K562 (cell line): ENCODE measurements around the gene CCDC136. TPM values are rescaled to one million over a fixed set of nuclear protein-coding genes. Genes with fewer than 3 reads are reported as not detected.

ENCODE experiments used
- CBFA2T3 ChIP-seq: fragments of 450-650 bp; IDR thresholded peaks from 2 replicates; pipeline ENCODE4 v1.6.1; 2017
- CSDE1 ChIP-seq, 2 experiments: fragments of 450-650 bp; IDR thresholded peaks; 2 replicates each; pipeline ENCODE4 v1.6.1; 2016; ENCODE audit warnings: mild to moderate bottlenecking in 1 of 2
- ELF1 ChIP-seq: fragments of 200-800 bp; sonication (Bioruptor generic); IDR thresholded peaks from 2 replicates; pipeline ENCODE4 v1.6.1; 2016; ENCODE audit warnings: missing genetic modification characterization, missing compliant biosample characterization
- EZH2 ChIP-seq: IDR thresholded peaks from 2 replicates; pipeline ENCODE4 v1.6.1; 2012; ENCODE audit warnings: low read depth, mild to moderate bottlenecking, inconsistent platforms, low read length, borderline replicate concordance
- GTF2E2 ChIP-seq: fragments of 200-800 bp; sonication (Bioruptor generic); IDR thresholded peaks from 2 replicates; pipeline ENCODE4 v1.6.1; 2016; ENCODE audit warnings: missing genetic modification characterization, missing compliant biosample characterization
- KAT8 ChIP-seq: fragments of 450-650 bp; IDR thresholded peaks from 2 replicates; pipeline ENCODE4 v1.6.1; 2016; ENCODE audit warnings: low read depth, mild to moderate bottlenecking
- LCOR ChIP-seq: sonication (generic); formaldehyde crosslinking; IDR thresholded peaks from 2 replicates; pipeline ENCODE4 v1.8.0; 2022; ENCODE audit warnings: mild to moderate bottlenecking, missing genetic modification reagents
- MYC ChIP-seq, 2 experiments: fragments of 250-450 bp in 1 of 2; sonication (Bioruptor Pico) in 1 of 2; IDR thresholded peaks; 2 replicates each; pipeline versions ENCODE4 v1.5.1 to v1.6.1; 2012 to 2021; ENCODE audit warnings: low read depth in 2 of 2, borderline replicate concordance in 1 of 2, improper control_type of control experiment in 1 of 2, low read length in 1 of 2, mild to moderate bottlenecking in 1 of 2, moderate library complexity in 1 of 2
- PHF20 ChIP-seq: fragments of 450-650 bp; IDR thresholded peaks from 2 replicates; pipeline ENCODE4 v1.6.1; 2018; ENCODE audit not compliant: partially characterized antibody
- PHF21A ChIP-seq: fragments of 450-650 bp; IDR thresholded peaks from 2 replicates; pipeline ENCODE4 v1.6.1; 2017; ENCODE audit warnings: low read depth, borderline replicate concordance
- POLR2AphosphoS2 ChIP-seq: IDR thresholded peaks from 2 replicates; pipeline ENCODE4 v1.6.1; 2012; ENCODE audit warnings: low read length, improper control_type of control experiment
- POLR3G ChIP-seq: IDR thresholded peaks from 2 replicates; pipeline ENCODE4 v1.6.1; 2011; ENCODE audit not compliant: insufficient read length, insufficient replicate concordance; ENCODE audit errors: extremely low read depth
- RBM17 ChIP-seq: fragments of 200-400 bp; formaldehyde crosslinking; IDR thresholded peaks from 2 replicates; pipeline ENCODE4 v1.6.1; 2017; ENCODE audit warnings: low read depth, mild to moderate bottlenecking, low read length, borderline replicate concordance
- SMARCA4 ChIP-seq: fragments of 450-650 bp; IDR thresholded peaks from 2 replicates; pipeline ENCODE4 v1.6.1; 2016
- SNIP1 ChIP-seq: fragments of 450-650 bp; IDR thresholded peaks from 2 replicates; pipeline ENCODE4 v1.7.1; 2017; ENCODE audit warnings: low read depth, mild to moderate bottlenecking
- SREBF2 ChIP-seq: sonication (generic); formaldehyde crosslinking; IDR thresholded peaks from 2 replicates; pipeline ENCODE4 v1.4.0; 2020; ENCODE audit warnings: mild to moderate bottlenecking, missing genetic modification reagents
- SRSF7 ChIP-seq: fragments of 200-400 bp; formaldehyde crosslinking; optimal IDR thresholded peaks from 2 replicates; pipeline ENCODE3; 2017; ENCODE audit warnings: mild to moderate bottlenecking, low read depth, low read length
- TEAD2 ChIP-seq: fragments of 450-650 bp; IDR thresholded peaks from 2 replicates; pipeline ENCODE4 v1.6.1; 2016; ENCODE audit warnings: missing genetic modification characterization, control low read depth, missing compliant biosample characterization
- THRAP3 ChIP-seq: fragments of 450-650 bp; IDR thresholded peaks from 2 replicates; pipeline ENCODE4 v1.6.1; 2016; ENCODE audit warnings: mild to moderate bottlenecking, inconsistent platforms, borderline replicate concordance
- WHSC1 ChIP-seq: IDR thresholded peaks from one replicate; pipeline ENCODE4 v1.6.1; 2012; ENCODE audit warnings: low read length, control low read depth, inconsistent platforms
- XRCC3 ChIP-seq: fragments of 450-650 bp; IDR thresholded peaks from 2 replicates; pipeline ENCODE4 v1.6.1; 2017; ENCODE audit warnings: mild to moderate bottlenecking, moderate library complexity
- XRCC4 ChIP-seq: IDR thresholded peaks from one replicate; pipeline ENCODE4 v1.6.1; 2011; ENCODE audit not compliant: insufficient read depth, insufficient read length; ENCODE audit errors: extremely low read depth
- ZBTB26 ChIP-seq: fragments of 450-650 bp; formaldehyde crosslinking; IDR thresholded peaks from 2 replicates; pipeline ENCODE4 v1.4.0; 2022; ENCODE audit warnings: missing genetic modification characterization
- ZNF507 ChIP-seq: conservative IDR thresholded peaks from 2 replicates; pipeline ENCODE4 v1.6.1; 2017; ENCODE audit warnings: missing genetic modification characterization, missing compliant biosample characterization
- ZNF589 ChIP-seq: fragments of 200-800 bp; sonication (Bioruptor generic); IDR thresholded peaks from 2 replicates; pipeline ENCODE4 v1.6.1; 2016; ENCODE audit warnings: low read depth, missing genetic modification characterization, missing compliant biosample characterization
- polyA plus RNA-seq, 8 experiments: library from polyadenylated mRNA; depleted of rRNA in 4 of 8; stranded (reverse) in 5 of 8; unstranded in 3 of 8; fragments of >200 nt; fragmentation: Nextera tagmentation in 2 of 8; fragmentation: Illumina TruSeq in 1 of 8; extraction: Ambion mirVana in 2 of 8; extraction: Trizol in 1 of 8; gene quantifications; 2 replicates each; pipeline versions ENCODE4 v1.2.1 to v1.2.3, GENCODE V29; 2011 to 2014; ENCODE audit warnings: inconsistent platforms in 1 of 8, missing spikeins in 1 of 8
- total RNA-seq, 7 experiments: library from RNA; depleted of rRNA in 6 of 7; stranded (reverse); fragments of >200 nt in 6 of 7; fragmentation: Illumina TruSeq in 2 of 7; extraction: Trizol in 2 of 7; gene quantifications; 2 replicates each; pipeline versions ENCODE4 v1.2.1 to v1.2.3, GENCODE V29; 2011 to 2021; ENCODE audit warnings: low replicate concordance in 1 of 7
- TF ChIP-seq, protein P1 (sequence below): fragments of 450-650 bp; conservative IDR thresholded peaks from 2 replicates; pipeline ENCODE4 v1.6.1; 2016; ENCODE audit warnings: missing genetic modification characterization, low read depth, mild to moderate bottlenecking, missing compliant biosample characterization, moderate library complexity
- TF ChIP-seq, protein P2 (sequence below): IDR thresholded peaks from 3 replicates; pipeline ENCODE4 v1.6.1; 2011; ENCODE audit warnings: borderline replicate concordance, mild to moderate bottlenecking; ENCODE audit not compliant: insufficient read length, insufficient read depth

The CCDC136 gene
- total and polyA plus RNA-seq, 9 of the 15 experiments (the other 6 are each of a cell fraction or from before 2014, with no cell fraction given), result 2.4 to 40.8 (median 26.5) TPM

DNA sequence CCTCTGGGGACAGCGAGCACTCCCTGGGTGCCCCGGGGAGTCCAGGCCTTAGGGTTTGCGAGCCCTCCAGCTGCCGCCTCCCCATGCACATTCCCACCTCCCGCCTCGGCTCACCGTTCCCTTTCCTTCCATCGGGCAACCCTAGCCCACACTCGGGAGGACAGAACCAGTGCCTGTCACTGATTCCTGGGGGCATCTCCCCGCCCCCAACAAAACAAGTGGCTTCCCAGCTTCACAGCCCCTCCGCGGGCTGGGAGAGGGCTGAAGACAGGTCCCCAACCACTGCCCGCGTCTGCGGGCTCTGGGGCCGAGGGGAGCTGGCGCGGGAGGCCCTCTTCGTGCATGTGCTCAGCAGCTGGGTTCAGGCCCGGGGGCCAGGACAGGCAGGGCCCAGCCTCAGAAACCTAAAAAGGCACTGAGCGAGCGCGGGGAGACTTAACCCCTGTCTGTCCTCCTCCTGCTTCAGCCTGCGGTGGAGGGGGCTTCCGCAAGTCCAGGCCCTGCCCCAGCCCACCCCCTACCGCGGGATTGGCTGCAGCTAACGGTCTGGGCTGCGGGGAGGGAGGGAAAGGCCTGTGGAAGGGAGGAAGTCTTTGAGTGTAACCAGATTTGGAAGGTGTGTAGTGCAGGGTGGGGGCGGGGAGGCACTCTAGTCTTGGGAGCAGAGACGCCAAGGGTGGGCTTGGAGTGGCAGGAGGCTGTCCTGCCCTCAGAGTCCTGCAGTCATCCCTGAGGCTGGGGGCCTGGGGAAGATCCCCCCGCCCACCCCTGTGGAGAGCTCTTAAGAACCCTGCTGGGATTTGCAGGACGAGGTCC, 39.6 kb downstream of the CCDC136 start (continued):
- TF ChIP-seq LCOR, result peak; percentile 67; the same call in 1 of the 2 replicates
- no peak for TF ChIP-seq POLR3G
- TF ChIP-seq WHSC1, result no peak
- TF ChIP-seq PHF20, result peak; percentile 54
- TF ChIP-seq SREBF2, result 0 out of 2 replicates have a peak, but pooled peaks have one; percentile 66
- TF ChIP-seq CBFA2T3, result 0 out of 2 replicates have a peak, but pooled peaks have one; percentile 7
- TF ChIP-seq PHF21A, result peak; percentile 95
- TF ChIP-seq EZH2, result no peak
- TF ChIP-seq THRAP3, result no peak
- TF ChIP-seq KAT8, result no peak
- TF ChIP-seq, protein P1, sequence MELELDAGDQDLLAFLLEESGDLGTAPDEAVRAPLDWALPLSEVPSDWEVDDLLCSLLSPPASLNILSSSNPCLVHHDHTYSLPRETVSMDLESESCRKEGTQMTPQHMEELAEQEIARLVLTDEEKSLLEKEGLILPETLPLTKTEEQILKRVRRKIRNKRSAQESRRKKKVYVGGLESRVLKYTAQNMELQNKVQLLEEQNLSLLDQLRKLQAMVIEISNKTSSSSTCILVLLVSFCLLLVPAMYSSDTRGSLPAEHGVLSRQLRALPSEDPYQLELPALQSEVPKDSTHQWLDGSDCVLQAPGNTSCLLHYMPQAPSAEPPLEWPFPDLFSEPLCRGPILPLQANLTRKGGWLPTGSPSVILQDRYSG, result 0 out of 2 replicates have a peak, but pooled peaks have one; percentile 20
- TF ChIP-seq, protein P2, sequence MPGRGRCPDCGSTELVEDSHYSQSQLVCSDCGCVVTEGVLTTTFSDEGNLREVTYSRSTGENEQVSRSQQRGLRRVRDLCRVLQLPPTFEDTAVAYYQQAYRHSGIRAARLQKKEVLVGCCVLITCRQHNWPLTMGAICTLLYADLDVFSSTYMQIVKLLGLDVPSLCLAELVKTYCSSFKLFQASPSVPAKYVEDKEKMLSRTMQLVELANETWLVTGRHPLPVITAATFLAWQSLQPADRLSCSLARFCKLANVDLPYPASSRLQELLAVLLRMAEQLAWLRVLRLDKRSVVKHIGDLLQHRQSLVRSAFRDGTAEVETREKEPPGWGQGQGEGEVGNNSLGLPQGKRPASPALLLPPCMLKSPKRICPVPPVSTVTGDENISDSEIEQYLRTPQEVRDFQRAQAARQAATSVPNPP, result no peak
- TF ChIP-seq RBM17, result no peak
- peak; percentile 74 for TF ChIP-seq GTF2E2 (tag)
- no peak for TF ChIP-seq SRSF7
- TF ChIP-seq SMARCA4, result no peak
- no peak for TF ChIP-seq ZNF507 (tag)
- TF ChIP-seq ZNF589 (CRISPR knock-in tag), result peak; percentile 87
- TF ChIP-seq TEAD2 (tag), result no peak
- no peak for TF ChIP-seq CSDE1 (IDR thresholded peaks at IDR 0.05)
- TF ChIP-seq XRCC4, result no peak
- TF ChIP-seq POLR2AphosphoS2, result no peak; the same call in 1 of the 2 replicates
- TF ChIP-seq ZBTB26, result no peak
- TF ChIP-seq ELF1 (tag), result peak; percentile 51; the same call in 1 of the 2 replicates
- no peak for TF ChIP-seq XRCC3
- peak; percentile 88 for TF ChIP-seq MYC (IDR thresholded peaks at IDR 0.05; ENCODE audit: low read depth, low read length)
- peak; percentile 54; the same call in 1 of the 2 replicates for TF ChIP-seq MYC (CRISPR knock-in tag; IDR thresholded peaks at IDR 0.05; ENCODE audit: borderline replicate concordance, low read depth)
- TF ChIP-seq SNIP1, result no peak; the same call in 1 of the 2 replicates
